ENCODE results near the gene KIF26B. TPM values are rescaled to one million over a fixed set of nuclear protein-coding genes. Genes with fewer than 3 reads are reported as not detected.

Gene KIF26B
- total RNA-seq, 1 experiment from 2014 or later: 1.6 TPM

DNA sequence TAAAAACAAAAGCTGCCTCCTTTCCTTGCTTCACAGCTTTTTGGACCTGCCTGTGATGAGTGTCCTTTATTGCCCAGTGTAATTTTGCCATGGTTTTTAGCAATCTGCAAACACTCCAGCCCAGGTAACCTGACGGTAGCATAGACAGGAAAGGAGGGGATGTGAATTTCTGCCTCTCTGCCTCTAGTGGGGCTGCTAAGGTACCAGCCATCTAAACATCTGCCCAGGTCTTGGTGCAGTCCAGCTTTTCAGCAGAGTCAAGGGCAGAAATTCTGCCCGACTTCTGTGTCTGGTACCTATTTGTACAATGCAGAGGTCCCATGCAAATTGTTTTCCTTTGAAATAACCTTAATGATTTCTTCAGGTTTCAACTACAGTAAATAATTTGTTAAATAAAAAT is 371.4 kb downstream of the KIF26B start:
- DNase-seq (ENCODE audit: unreplicated experiment): no peak
- Mint-ChIP-seq H3K4me3 (ENCODE audit: unreplicated experiment) (no peak overlapping the region), H3K27ac (ENCODE audit: low read depth, unreplicated experiment) (no peak overlapping the region), H3K9me3 (ENCODE audit: unreplicated experiment) (no peaks in the 10 kb centered on the region), H3K4me1 (ENCODE audit: insufficient read depth, unreplicated experiment) (no peaks in the 10 kb centered on the region), H3K27me3 (ENCODE audit: insufficient read depth, unreplicated experiment) (peaks cover 52% of the 10 kb centered on the region), H3K36me3 (ENCODE audit: insufficient read depth, unreplicated experiment) (no peaks in the 10 kb centered on the region)
- intact Hi-C loops (cut with micrococcal nuclease): no loop called here
- POLR2A ChIA-PET: interaction anchor here (1.0 kb wide), 1 partner anchor 14 kb away, joined by 3 read pairs; no protein-coding TSS in a partner anchor
- CTCF ChIA-PET: interaction anchor here (0.9 to 1.6 kb wide), 8 partner anchors 9 to 376 kb away, joined by 3 to 6 read pairs (median 3); no protein-coding TSS in a partner anchor
- TF ChIP-seq, protein P1, sequence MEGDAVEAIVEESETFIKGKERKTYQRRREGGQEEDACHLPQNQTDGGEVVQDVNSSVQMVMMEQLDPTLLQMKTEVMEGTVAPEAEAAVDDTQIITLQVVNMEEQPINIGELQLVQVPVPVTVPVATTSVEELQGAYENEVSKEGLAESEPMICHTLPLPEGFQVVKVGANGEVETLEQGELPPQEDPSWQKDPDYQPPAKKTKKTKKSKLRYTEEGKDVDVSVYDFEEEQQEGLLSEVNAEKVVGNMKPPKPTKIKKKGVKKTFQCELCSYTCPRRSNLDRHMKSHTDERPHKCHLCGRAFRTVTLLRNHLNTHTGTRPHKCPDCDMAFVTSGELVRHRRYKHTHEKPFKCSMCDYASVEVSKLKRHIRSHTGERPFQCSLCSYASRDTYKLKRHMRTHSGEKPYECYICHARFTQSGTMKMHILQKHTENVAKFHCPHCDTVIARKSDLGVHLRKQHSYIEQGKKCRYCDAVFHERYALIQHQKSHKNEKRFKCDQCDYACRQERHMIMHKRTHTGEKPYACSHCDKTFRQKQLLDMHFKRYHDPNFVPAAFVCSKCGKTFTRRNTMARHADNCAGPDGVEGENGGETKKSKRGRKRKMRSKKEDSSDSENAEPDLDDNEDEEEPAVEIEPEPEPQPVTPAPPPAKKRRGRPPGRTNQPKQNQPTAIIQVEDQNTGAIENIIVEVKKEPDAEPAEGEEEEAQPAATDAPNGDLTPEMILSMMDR (IDR thresholded peaks at IDR 0.05; ENCODE audit: unreplicated experiment): no peak
- no TSS peak for BruUV-seq (replicated peaks)

DNA sequence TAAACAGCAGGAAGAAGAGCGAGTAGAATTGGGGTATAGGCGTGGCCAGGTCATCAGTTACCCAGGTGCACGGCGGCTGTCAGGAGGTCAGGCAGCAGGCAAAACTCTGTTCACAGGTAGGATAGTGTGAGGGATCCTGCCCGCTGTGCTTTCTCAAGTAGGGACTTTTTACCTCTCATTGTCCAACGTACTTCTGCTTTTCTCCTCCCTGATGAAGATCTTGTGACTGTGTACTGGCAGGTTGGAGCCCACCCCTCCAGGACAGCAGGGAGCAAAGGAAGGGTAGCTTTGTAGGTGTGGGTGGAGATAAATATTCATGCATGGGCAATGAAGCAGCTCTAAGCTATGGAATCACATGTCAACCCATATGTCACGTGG is 373.5 kb downstream of the KIF26B start:
- CTCF ChIA-PET: no interaction called here
- Mint-ChIP-seq H3K27me3 (ENCODE audit: insufficient read depth, unreplicated experiment) (peaks cover 64% of the 10 kb centered on the region), H3K36me3 (ENCODE audit: insufficient read depth, unreplicated experiment) (no peaks in the 10 kb centered on the region), H3K27ac (ENCODE audit: low read depth, unreplicated experiment) (no peak overlapping the region), H3K4me1 (ENCODE audit: insufficient read depth, unreplicated experiment) (no peaks in the 10 kb centered on the region), H3K9me3 (ENCODE audit: unreplicated experiment) (no peaks in the 10 kb centered on the region), H3K4me3 (ENCODE audit: unreplicated experiment) (no peak overlapping the region)
- DNase-seq (ENCODE audit: unreplicated experiment): no peak
- intact Hi-C loops (cut with micrococcal nuclease): no loop called here
- BruUV-seq (replicated peaks): no TSS peak
- TF ChIP-seq, protein P1 (IDR thresholded peaks at IDR 0.05; ENCODE audit: unreplicated experiment): no peak
- POLR2A ChIA-PET: interaction anchor here (0.9 kb wide), 1 partner anchor 8 kb away, joined by 3 read pairs; no protein-coding TSS in a partner anchor

DNA sequence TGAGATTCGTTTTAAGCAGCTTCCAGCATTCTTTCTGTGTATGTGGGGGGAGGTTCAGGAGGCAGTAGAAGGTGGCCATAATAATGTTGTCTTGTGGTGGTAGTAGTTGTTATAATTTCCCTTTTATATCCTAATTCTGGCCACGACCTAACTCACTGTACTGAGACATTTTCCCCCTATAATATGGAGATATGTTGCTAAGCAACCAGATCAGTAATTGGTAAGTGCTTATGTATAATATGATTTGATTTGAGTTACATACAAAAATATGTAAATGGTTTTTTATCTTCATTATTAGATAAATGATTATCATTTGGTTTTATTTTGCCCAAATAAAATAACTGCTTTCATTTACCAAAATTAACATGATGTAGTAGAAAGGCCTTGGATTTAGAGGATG is 376.2 kb downstream of the KIF26B start:
- H3K36me3 Mint-ChIP-seq (ENCODE audit: insufficient read depth, unreplicated experiment): no peaks in the 10 kb centered on the region
- intact Hi-C loops (cut with micrococcal nuclease): no loop called here
- CTCF ChIA-PET: no interaction called here
- no peaks in the 10 kb centered on the region for H3K9me3 Mint-ChIP-seq (ENCODE audit: unreplicated experiment)
- POLR2A ChIA-PET: no interaction called here
- no peak overlapping the region for H3K4me3 Mint-ChIP-seq (ENCODE audit: unreplicated experiment)
- no peak for DNase-seq (ENCODE audit: unreplicated experiment)
- H3K27me3 Mint-ChIP-seq (ENCODE audit: insufficient read depth, unreplicated experiment): peaks cover 61% of the 10 kb centered on the region
- TF ChIP-seq, protein P1 (IDR thresholded peaks at IDR 0.05; ENCODE audit: unreplicated experiment): no peak
- H3K27ac Mint-ChIP-seq (ENCODE audit: low read depth, unreplicated experiment): no peak overlapping the region
- BruUV-seq (replicated peaks): no TSS peak
- H3K4me1 Mint-ChIP-seq (ENCODE audit: insufficient read depth, unreplicated experiment): no peaks in the 10 kb centered on the region

DNA sequence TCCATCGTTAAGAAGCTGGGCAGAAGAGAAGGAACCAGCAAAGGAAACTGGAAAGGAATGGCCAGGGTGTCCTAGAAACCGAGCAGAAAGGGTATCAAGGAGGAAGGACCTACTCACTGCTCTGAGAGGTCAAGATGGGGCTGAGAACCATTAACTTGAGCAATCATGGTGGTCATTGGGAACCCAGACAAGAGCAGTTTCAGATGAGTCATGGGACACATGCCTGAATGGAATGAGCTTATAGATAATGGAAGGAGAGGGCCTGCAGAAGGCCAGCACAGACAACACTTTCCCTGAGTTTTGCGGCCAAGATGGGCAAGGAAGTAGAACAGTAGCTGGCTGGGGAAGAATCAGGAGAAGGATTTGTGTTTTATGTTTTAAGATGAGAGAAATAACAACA is 383.2 kb downstream of the KIF26B start:
- Mint-ChIP-seq H3K27ac (ENCODE audit: low read depth, unreplicated experiment) (no peak overlapping the region), H3K4me1 (ENCODE audit: insufficient read depth, unreplicated experiment) (peaks cover 9% of the 10 kb centered on the region), H3K4me3 (ENCODE audit: unreplicated experiment) (no peak overlapping the region), H3K27me3 (ENCODE audit: insufficient read depth, unreplicated experiment) (peaks cover 41% of the 10 kb centered on the region), H3K9me3 (ENCODE audit: unreplicated experiment) (peaks cover 10% of the 10 kb centered on the region), H3K36me3 (ENCODE audit: insufficient read depth, unreplicated experiment) (no peaks in the 10 kb centered on the region)
- ChIA-PET POLR2A (interaction anchor here (0.6 to 1.2 kb wide), 2 partner anchors 15 to 215 kb away, joined by 3 to 4 read pairs; no protein-coding TSS in a partner anchor), CTCF (interaction anchor here (1.0 to 1.5 kb wide), 2 partner anchors 9 to 12 kb away, joined by 4 to 6 read pairs; no protein-coding TSS in a partner anchor)
- intact Hi-C loops (cut with micrococcal nuclease): no loop called here
- no TSS peak for BruUV-seq (replicated peaks)
- TF ChIP-seq, protein P1 (IDR thresholded peaks at IDR 0.05; ENCODE audit: unreplicated experiment): no peak
- DNase-seq (ENCODE audit: unreplicated experiment): no peak
